ENCODE data around the gene SLC9A9. TPM values are rescaled to one million over a fixed set of nuclear protein-coding genes. Genes with fewer than 3 reads are reported as not detected.

The SLC9A9 gene
- polyA plus RNA-seq, 1 experiment, result 13.4 TPM

DNA sequence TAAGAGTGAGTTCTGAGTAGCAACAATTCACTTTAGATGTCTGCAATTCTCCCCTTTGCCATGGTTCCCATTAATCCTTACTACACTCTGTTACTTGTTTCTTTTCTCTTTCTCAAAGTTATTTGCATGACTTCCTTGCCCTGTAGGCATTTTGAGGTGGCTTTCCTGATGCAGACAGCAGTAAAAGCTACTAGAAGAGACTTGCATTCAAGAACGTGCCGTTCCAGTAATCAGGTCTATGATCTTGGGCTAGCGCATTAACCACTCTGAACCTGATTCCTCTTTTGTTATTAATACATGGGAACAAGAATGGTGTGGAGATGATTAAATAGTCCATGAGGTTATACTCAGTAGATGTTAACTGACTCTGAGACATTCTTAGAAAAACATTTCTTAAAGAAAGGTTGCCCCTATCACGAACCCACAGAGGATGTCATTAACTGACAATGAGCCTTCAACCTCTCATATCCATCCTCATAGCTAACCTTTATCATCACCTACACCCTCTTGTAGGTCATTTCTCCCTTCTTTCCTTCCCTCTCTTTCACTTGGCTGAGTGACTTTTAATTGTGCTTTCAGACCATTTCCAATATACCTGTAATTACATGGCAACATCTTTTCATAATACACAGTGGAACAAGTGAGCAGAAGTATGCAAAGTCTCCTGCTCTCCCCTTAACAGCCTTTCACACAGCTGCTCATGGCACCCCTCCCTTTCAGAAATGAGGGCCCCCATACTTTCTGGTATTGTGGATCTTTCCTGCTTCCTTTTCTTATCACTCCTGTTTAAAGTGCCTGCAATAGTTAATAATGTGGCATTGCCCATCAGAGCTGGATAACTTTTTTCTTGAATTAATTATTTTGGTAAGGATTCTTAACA lies 552.8 kb downstream of the SLC9A9 start:
- CTCF ChIA-PET, result no interaction called here

DNA sequence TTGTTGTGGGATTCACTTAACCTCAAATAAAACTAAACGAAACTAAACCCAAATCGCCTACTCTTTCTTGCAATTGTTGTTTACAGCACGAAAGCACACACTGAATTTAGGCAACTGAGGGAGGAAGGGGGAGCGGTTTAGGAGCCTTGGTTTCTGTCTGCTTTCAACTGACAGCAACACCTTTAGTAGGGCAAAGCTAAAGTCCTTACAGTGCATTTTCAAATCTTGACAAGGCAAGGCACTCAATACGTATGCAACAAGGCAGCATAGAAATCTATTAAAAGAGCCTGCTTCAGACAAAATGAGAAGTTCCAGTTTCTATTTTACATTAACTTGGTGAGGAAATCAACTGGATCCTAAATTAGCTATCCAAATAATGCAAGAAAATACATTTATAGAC lies 554.1 kb downstream of the SLC9A9 start:
- ChIA-PET POLR2A (no interaction called here), CTCF (no interaction called here)
- TF ChIP-seq, protein P1, sequence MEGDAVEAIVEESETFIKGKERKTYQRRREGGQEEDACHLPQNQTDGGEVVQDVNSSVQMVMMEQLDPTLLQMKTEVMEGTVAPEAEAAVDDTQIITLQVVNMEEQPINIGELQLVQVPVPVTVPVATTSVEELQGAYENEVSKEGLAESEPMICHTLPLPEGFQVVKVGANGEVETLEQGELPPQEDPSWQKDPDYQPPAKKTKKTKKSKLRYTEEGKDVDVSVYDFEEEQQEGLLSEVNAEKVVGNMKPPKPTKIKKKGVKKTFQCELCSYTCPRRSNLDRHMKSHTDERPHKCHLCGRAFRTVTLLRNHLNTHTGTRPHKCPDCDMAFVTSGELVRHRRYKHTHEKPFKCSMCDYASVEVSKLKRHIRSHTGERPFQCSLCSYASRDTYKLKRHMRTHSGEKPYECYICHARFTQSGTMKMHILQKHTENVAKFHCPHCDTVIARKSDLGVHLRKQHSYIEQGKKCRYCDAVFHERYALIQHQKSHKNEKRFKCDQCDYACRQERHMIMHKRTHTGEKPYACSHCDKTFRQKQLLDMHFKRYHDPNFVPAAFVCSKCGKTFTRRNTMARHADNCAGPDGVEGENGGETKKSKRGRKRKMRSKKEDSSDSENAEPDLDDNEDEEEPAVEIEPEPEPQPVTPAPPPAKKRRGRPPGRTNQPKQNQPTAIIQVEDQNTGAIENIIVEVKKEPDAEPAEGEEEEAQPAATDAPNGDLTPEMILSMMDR (IDR thresholded peaks at IDR 0.05; ENCODE audit: low read depth, low read length), result no peak
- no peak for DNase-seq (ENCODE audit: low read depth, low spot score)
- Histone ChIP-seq H3K9me3 (ENCODE audit: control insufficient read depth, insufficient read depth, low read length) (no peaks in the 10 kb centered on the region), H3K27ac (ENCODE audit: low read depth, low read length) (no peak overlapping the region), H3K27me3 (ENCODE audit: control insufficient read depth, insufficient read depth, low read length) (no peaks in the 10 kb centered on the region), H3K4me3 (ENCODE audit: low read depth, low read length) (no peak overlapping the region)

More for the DNA sequence above, 552.8 kb downstream of the SLC9A9 start:
- H3K27ac ChIP-seq (ENCODE audit: low read depth, low read length), result no peak overlapping the region
- TF ChIP-seq, protein P1 (IDR thresholded peaks at IDR 0.05; ENCODE audit: low read depth, low read length), result no peak
- H3K9me3 ChIP-seq (ENCODE audit: control insufficient read depth, insufficient read depth, low read length), result no peaks in the 10 kb centered on the region
- DNase-seq (ENCODE audit: low read depth, low spot score), result no peak
- H3K27me3 ChIP-seq (ENCODE audit: control insufficient read depth, insufficient read depth, low read length), result no peaks in the 10 kb centered on the region
- POLR2A ChIA-PET, result no interaction called here
- H3K4me3 ChIP-seq (ENCODE audit: low read depth, low read length), result no peak overlapping the region

DNA sequence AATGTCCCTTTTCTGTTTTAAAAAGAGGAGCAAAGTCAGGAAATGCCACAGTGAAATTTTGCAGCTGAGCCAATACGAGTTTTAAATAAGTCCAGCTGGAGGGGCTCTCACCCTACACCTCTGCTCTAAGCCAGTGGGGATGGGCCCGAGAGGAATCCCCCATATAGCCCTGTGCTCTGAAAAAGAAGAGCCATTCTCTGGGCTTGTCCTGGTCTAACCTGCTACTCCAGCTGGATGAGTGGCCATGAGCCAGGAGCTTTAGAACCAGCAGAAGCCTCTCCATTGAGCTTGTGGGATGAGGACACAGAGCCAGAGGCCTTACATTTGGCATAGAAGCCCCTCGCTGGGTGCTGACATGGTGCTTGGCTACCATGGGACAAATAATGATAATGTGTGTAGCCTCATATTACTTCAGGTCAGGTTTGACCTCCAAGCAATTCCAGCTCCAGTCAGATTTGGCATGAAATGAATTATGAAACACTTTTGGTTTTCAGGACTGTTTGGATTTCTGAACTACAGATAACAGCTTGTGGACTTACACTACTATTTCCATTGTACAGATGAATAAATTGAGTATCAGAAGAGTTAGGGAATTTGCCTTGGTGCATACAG lies 556.3 kb downstream of the SLC9A9 start:
- CTCF ChIA-PET, result no interaction called here
- TF ChIP-seq, protein P1 (IDR thresholded peaks at IDR 0.05; ENCODE audit: low read depth, low read length), result no peak
- H3K27ac ChIP-seq (ENCODE audit: low read depth, low read length), result no peak overlapping the region
- no peak for DNase-seq (ENCODE audit: low read depth, low spot score)
- no peaks in the 10 kb centered on the region for H3K9me3 ChIP-seq (ENCODE audit: control insufficient read depth, insufficient read depth, low read length)
- no peaks in the 10 kb centered on the region for H3K27me3 ChIP-seq (ENCODE audit: control insufficient read depth, insufficient read depth, low read length)
- H3K4me3 ChIP-seq (ENCODE audit: low read depth, low read length), result no peak overlapping the region
- POLR2A ChIA-PET, result no interaction called here

DNA sequence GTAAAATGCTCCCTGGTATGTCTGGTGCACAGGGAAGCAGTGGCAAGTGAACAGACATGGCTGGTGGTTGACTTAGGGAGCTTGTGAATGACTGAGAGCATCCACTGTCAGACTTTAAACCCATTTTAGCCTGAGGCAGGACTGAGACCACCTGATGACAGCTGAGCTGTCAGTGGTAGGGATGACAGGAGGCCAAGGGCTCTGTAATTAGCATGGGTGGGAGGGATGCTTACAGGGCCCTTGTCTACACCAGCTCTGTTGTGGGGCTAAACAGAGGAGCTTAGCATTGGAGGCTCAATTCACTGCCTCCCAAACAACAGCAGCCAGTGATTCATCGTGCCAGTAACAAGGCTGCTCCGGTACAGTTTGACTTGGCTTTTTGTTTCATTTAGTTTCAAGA lies 559.3 kb downstream of the SLC9A9 start:
- Histone ChIP-seq H3K4me3 (ENCODE audit: low read depth, low read length) (no peak overlapping the region), H3K9me3 (ENCODE audit: control insufficient read depth, insufficient read depth, low read length) (no peaks in the 10 kb centered on the region), H3K27ac (ENCODE audit: low read depth, low read length) (no peak overlapping the region), H3K27me3 (ENCODE audit: control insufficient read depth, insufficient read depth, low read length) (no peaks in the 10 kb centered on the region)
- POLR2A ChIA-PET, result no interaction called here
- CTCF ChIA-PET, result no interaction called here
- no peak for DNase-seq (ENCODE audit: low read depth, low spot score)
- TF ChIP-seq, protein P1 (IDR thresholded peaks at IDR 0.05; ENCODE audit: low read depth, low read length), result no peak

DNA sequence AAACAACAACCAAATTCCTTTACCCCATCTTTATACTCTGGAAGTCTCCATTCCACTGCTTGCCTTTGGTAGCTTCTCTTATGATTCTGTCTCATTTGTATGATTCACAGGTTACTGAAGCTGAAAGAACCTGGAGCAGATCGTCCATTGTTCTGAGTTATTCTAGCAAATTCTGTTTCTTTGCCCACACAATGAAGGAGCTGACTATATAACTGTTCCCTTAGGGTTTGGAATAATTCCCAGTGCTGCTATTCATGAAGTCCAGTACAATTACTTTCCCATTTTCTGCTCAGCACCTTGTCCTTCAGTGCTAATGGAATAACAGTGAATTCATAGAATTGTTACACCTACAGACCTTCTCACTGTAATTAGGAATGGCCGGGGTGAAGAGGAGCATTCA lies 560.9 kb downstream of the SLC9A9 start:
- DNase-seq (ENCODE audit: low read depth, low spot score), result no peak
- Histone ChIP-seq H3K4me3 (ENCODE audit: low read depth, low read length) (no peak overlapping the region), H3K27me3 (ENCODE audit: control insufficient read depth, insufficient read depth, low read length) (no peaks in the 10 kb centered on the region), H3K9me3 (ENCODE audit: control insufficient read depth, insufficient read depth, low read length) (no peaks in the 10 kb centered on the region), H3K27ac (ENCODE audit: low read depth, low read length) (no peak overlapping the region)
- POLR2A ChIA-PET, result no interaction called here
- TF ChIP-seq, protein P1 (IDR thresholded peaks at IDR 0.05; ENCODE audit: low read depth, low read length), result no peak
- CTCF ChIA-PET, result no interaction called here

Measured in AG04450 (cell line).